Kidney (tissue), 14 donors: Measurements from ENCODE around the gene GIMAP2. TPM values are rescaled to one million over a fixed set of nuclear protein-coding genes. Genes with fewer than 3 reads are reported as not detected.
"Not testable (repeated sequence)": the region's sequence is repeated elsewhere in the genome, so short reads cannot be mapped to it uniquely, and the experiment has no call there.

Source experiments
- DNase-seq, 5 donors: peaks; one replicate each; pipeline ENCODE4 v3.0.0-alpha.2; 2013 to 2020
- FAIRE-seq: peaks from 2 replicates; lab custom pipeline; 2012; peaks lifted over from hg19 to GRCh38; lab: Jason Lieb, UNC
- H3K27ac ChIP-seq, 2 donors: one replicate each; pipeline ENCODE4 v1.7.0; 2013; ENCODE audit warnings: low read depth in 2 of 2, low read length in 2 of 2, inconsistent platforms in 1 of 2
- H3K27me3 ChIP-seq: one replicate; pipeline ENCODE4 v1.7.1; 2013; ENCODE audit warnings: low read length, inconsistent platforms; ENCODE audit not compliant: control insufficient read depth, insufficient read depth
- H3K36me3 ChIP-seq, 3 donors: one replicate each; pipeline versions ENCODE4 v1.7.0 to v1.7.1; 2013; ENCODE audit warnings: low read length in 3 of 3, control low read depth in 1 of 3, inconsistent platforms in 1 of 3; ENCODE audit not compliant: insufficient read depth in 3 of 3, control insufficient read depth in 2 of 3
- H3K4me1 ChIP-seq, 3 donors: one replicate each; pipeline versions ENCODE4 v1.7.0 to v1.7.1; 2013; ENCODE audit warnings: low read length in 3 of 3, inconsistent platforms in 1 of 3, low read depth in 1 of 3; ENCODE audit not compliant: control insufficient read depth in 2 of 3, insufficient read depth in 2 of 3
- H3K4me3 ChIP-seq, 3 donors: one replicate each; pipeline versions ENCODE4 v1.7.0 to v1.8.1; 2013; ENCODE audit warnings: low read length in 3 of 3, control low read depth in 1 of 3, inconsistent platforms in 1 of 3
- H3K9ac ChIP-seq, 3 donors: one replicate each; pipeline versions ENCODE4 v1.7.0 to v1.7.1; 2013; ENCODE audit warnings: low read length in 3 of 3, control low read depth in 1 of 3, inconsistent platforms in 1 of 3
- H3K9me3 ChIP-seq, 3 donors: one replicate each; pipeline versions ENCODE4 v1.7.0 to v1.7.1; 2013; ENCODE audit warnings: low read length in 3 of 3, control low read depth in 1 of 3, inconsistent platforms in 1 of 3; ENCODE audit not compliant: control insufficient read depth in 2 of 3, insufficient read depth in 1 of 3
- intact Hi-C: fragments of 100-400 bp; cut with DNase I; formaldehyde crosslinking; loops from one replicate; pipeline ENCODE4 v1.11.1; 2022
- polyA plus RNA-seq: library from polyadenylated mRNA; stranded (reverse); fragments of 350-450 nt; fragmentation: Illumina TruSeq; extraction: RNeasy Lipid Tissue Mini Kit (QIAGEN cat#74804); gene quantifications from one replicate; pipeline ENCODE4 v1.2.3, GENCODE V29; 2014; ENCODE audit warnings: low read depth, low replicate concordance; ENCODE audit not compliant: insufficient read depth
- total RNA-seq: library from RNA; stranded (reverse); fragmentation: NEBNext Ultra II Directional; extraction: Animal tissue kit (Norgen Biotek cat#: 25700); gene quantifications from one replicate; pipeline ENCODE4 v1.2.1, GENCODE V29; 2021
- TF ChIP-seq, protein P1 (sequence below): IDR thresholded peaks from 3 replicates; pipeline ENCODE4 v1.5.1; 2012; ENCODE audit warnings: mild to moderate bottlenecking, moderate library complexity, borderline replicate concordance; ENCODE audit not compliant: insufficient read depth; ENCODE audit errors: extremely low read depth
- donor health status: control.
- donor health status: control.
- donor health status: control.
- donor health status: control.
- donor health status: control.
- donor health status: DM: yes; HTN: yes; CAD: no.
- donor health status: Normal renal cell carcinoma (clear cell type).

GIMAP2 gene
- total and polyA plus RNA-seq, 2 donors from 2014 or later: 6.7 to 19.5 TPM

- no peak for FAIRE-seq
- no peak for DNase-seq
- TF ChIP-seq, protein P1, sequence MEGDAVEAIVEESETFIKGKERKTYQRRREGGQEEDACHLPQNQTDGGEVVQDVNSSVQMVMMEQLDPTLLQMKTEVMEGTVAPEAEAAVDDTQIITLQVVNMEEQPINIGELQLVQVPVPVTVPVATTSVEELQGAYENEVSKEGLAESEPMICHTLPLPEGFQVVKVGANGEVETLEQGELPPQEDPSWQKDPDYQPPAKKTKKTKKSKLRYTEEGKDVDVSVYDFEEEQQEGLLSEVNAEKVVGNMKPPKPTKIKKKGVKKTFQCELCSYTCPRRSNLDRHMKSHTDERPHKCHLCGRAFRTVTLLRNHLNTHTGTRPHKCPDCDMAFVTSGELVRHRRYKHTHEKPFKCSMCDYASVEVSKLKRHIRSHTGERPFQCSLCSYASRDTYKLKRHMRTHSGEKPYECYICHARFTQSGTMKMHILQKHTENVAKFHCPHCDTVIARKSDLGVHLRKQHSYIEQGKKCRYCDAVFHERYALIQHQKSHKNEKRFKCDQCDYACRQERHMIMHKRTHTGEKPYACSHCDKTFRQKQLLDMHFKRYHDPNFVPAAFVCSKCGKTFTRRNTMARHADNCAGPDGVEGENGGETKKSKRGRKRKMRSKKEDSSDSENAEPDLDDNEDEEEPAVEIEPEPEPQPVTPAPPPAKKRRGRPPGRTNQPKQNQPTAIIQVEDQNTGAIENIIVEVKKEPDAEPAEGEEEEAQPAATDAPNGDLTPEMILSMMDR: no peak
- Histone ChIP-seq H3K9me3 (peaks cover 0 to 2% (median 0%) of the 10 kb centered on the region in 3 donors), H3K4me1 (no peaks in the 10 kb centered on the region), H3K36me3 (no peaks in the 10 kb centered on the region), H3K27me3 (no peaks in the 10 kb centered on the region), H3K9ac (no peak overlapping the region), H3K27ac (no peak overlapping the region), H3K4me3 (no peak overlapping the region)
- intact Hi-C loops: no loop called here
Observed at GRCh38 chr7:150660939-150661613, 24.4 kb upstream of the GIMAP2 start.

DNA sequence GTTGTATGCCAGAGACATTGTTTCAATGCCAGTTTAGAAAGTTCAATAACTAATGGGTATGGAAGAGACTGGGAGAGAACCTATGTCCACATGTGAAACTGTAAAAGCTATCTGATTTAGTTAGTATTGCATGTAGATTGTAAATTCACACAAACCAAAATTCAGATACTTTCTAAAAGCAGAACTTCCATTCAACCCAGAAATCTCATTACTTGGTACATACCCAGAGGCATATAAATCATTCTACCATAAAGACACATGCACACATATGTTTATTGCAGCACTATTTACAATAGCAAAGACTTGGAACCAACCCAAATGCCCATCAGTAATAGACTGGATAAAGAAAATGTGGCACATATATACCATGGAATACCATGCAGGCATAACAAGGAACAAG, 22.7 kb upstream of the GIMAP2 start:
- H3K9ac ChIP-seq, H3K4me3 ChIP-seq, intact Hi-C loops, H3K36me3 ChIP-seq, H3K27me3 ChIP-seq, FAIRE-seq, H3K9me3 ChIP-seq, DNase-seq, H3K4me1 ChIP-seq, H3K27ac ChIP-seq: not testable (repeated sequence)

DNA sequence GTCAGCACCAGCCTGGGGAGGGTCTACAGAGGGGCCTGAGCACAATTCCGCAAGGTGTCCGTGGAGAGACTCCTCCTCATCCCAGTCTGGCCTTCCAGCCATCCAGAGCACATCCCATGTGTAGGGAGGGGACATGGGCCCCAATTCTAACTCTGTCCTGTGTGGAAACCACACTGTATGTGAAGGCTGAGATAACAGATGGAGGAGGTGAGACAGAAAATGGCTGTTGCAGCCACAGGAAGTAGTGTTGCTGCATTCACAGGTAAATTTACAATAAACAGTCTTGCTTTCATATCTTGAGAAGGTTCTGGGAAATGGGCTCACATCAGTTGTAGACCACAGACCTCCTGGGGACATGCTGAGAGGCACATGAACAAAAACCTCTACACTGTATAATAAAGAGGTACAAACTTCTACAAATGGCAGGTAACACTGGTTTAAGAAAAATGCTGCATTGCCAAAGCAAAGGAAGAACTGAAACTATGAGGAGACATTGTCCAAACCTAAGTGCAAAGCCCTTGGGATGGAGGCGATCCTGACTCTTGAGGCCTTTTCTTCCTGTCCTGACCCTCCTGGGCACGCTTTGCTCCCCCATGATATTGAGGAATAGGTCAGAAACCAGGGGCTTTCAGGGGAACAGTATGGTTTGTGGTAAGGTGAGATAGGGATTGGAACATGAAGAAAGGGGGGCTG, 21.6 kb upstream of the GIMAP2 start:
- TF ChIP-seq, protein P1: no peak
- Histone ChIP-seq H3K27me3 (no peaks in the 10 kb centered on the region), H3K9ac (no peak overlapping the region), H3K36me3 (no peaks in the 10 kb centered on the region), H3K9me3 (no peaks in the 10 kb centered on the region), H3K4me3 (no peak overlapping the region), H3K27ac (no peak overlapping the region), H3K4me1 (no peaks in the 10 kb centered on the region)
- no peak for DNase-seq
- intact Hi-C loops: no loop called here
- no peak for FAIRE-seq

DNA sequence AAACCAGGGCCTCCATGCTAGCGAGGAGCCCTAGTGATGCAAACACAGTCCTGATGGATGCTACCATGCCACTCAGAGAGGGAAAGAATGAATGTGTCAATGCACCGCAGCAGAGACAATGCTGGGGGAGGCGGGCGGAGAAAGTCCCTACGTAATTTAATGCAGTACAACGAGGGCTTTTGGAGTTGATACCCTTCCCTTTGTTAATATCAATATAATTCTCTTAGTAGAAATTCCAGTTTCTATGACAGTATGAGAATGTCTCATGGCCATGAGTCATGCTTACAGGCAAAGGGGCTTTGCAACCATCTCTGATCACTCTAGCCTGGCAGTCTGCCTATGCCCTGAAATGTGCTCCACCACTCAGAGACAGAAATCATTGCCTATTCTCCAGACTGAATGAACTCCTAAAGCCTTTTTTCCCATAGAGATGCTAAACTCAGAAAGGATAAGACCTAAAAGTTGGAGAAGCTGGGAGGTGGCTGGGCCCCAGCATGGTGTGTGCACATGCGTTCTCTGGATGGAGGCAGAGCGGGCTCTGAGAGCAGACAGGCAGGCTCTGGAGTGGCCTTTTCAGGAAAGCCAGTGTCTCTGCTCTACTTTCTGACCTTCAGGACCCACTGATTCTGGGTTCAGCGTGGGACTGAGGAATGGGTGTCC, 20.3 kb upstream of the GIMAP2 start:
- TF ChIP-seq, protein P1: no peak
- intact Hi-C loops: no loop called here
- H3K4me3 ChIP-seq: no peak overlapping the region
- H3K36me3 ChIP-seq: no peaks in the 10 kb centered on the region
- no peak for DNase-seq
- H3K9me3 ChIP-seq: no peaks in the 10 kb centered on the region
- no peak for FAIRE-seq
- H3K27ac ChIP-seq: no peak overlapping the region
- H3K4me1 ChIP-seq: no peaks in the 10 kb centered on the region
- no peak overlapping the region for H3K9ac ChIP-seq
- H3K27me3 ChIP-seq: no peaks in the 10 kb centered on the region
